NB4 (cell line): ENCODE results near the gene RNF187.

ENCODE experiments used
- DNase-seq: peaks from one replicate; pipeline ENCODE4 v3.0.0; 2010; ENCODE audit warnings: low read depth
- H3K4me3 ChIP-seq: one replicate; pipeline ENCODE4 v1.5.1; 2011; ENCODE audit warnings: mild to moderate bottlenecking, low read depth, low read length, moderate library complexity
- MYC ChIP-seq: IDR thresholded peaks from 2 replicates; pipeline ENCODE4 v1.6.1; 2011; ENCODE audit warnings: low read depth, low read length
- POLR2A ChIP-seq: IDR thresholded peaks from 2 replicates; pipeline ENCODE4 v1.6.1; 2011; ENCODE audit warnings: mild to moderate bottlenecking; ENCODE audit not compliant: insufficient read length; ENCODE audit errors: extremely low read depth
- TF ChIP-seq, protein P1 (sequence below): IDR thresholded peaks from one replicate; pipeline ENCODE4 v1.5.1; 2012; ENCODE audit warnings: low read depth, low read length
- TF ChIP-seq, protein P2 (sequence below): IDR thresholded peaks from 2 replicates; pipeline ENCODE4 v1.6.1; 2011; ENCODE audit warnings: low read depth, low read length

RNF187 gene

DNA sequence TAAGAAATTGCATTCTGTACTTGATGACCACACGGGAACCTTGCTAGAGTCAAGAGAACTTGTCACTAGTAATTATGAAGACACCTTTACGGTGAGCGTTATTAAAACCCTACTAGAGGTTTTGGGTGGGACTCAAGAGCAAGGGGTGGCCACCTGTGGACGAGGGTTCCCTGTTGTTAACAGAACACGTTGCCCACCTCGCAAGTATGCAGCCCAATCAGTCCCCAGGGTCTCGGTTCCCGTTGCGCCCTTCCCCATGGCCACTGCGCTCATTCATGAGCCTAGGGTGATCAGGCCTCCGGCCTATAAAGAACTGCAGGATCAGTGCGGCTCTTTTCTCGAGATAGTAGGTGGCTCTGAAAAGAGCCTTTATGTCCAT is 30.2 kb upstream of the RNF187 start:
- TF ChIP-seq, protein P1, sequence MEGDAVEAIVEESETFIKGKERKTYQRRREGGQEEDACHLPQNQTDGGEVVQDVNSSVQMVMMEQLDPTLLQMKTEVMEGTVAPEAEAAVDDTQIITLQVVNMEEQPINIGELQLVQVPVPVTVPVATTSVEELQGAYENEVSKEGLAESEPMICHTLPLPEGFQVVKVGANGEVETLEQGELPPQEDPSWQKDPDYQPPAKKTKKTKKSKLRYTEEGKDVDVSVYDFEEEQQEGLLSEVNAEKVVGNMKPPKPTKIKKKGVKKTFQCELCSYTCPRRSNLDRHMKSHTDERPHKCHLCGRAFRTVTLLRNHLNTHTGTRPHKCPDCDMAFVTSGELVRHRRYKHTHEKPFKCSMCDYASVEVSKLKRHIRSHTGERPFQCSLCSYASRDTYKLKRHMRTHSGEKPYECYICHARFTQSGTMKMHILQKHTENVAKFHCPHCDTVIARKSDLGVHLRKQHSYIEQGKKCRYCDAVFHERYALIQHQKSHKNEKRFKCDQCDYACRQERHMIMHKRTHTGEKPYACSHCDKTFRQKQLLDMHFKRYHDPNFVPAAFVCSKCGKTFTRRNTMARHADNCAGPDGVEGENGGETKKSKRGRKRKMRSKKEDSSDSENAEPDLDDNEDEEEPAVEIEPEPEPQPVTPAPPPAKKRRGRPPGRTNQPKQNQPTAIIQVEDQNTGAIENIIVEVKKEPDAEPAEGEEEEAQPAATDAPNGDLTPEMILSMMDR, result no peak
- TF ChIP-seq, protein P2, sequence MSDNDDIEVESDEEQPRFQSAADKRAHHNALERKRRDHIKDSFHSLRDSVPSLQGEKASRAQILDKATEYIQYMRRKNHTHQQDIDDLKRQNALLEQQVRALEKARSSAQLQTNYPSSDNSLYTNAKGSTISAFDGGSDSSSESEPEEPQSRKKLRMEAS, result no peak
- TF ChIP-seq MYC, result no peak
- TF ChIP-seq POLR2A, result no peak
- H3K4me3 ChIP-seq, result no peak overlapping the region
- DNase-seq, result no peak

DNA sequence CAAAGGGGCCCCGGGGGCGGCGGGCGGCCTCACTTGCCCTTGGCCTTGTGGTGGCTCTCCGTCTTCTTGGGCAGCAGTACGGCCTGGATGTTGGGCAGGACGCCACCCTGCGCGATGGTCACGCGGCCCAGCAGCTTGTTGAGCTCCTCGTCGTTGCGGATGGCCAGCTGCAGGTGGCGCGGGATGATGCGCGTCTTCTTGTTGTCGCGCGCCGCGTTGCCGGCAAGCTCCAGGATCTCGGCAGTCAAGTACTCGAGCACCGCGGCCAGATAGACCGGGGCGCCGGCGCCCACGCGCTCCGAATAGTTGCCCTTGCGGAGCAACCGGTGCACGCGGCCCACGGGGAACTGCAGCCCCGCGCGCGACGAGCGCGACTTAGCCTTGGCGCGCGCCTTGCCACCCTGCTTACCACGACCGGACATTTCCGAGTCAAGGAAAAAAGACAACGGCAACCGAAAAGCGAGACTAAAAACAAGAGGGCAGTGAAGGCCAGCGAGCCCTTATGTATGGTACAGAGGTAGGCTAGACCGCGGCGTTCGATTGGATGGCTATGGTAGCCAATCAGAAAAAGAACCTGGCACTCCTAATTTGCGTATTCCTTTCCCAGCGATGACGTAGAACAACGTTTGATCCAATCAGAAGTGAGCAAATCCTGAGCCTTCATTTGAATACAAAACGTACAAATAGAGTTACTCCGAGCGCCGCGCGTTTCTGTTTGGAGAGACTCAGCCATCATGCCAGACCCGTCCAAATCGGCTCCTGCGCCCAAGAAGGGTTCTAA is 29.6 kb upstream of the RNF187 start:
- TF ChIP-seq, protein P1, result no peak
- no peak for TF ChIP-seq MYC
- TF ChIP-seq, protein P2, result no peak
- TF ChIP-seq POLR2A, result no peak
- H3K4me3 ChIP-seq, result no peak overlapping the region
- no peak for DNase-seq

DNA sequence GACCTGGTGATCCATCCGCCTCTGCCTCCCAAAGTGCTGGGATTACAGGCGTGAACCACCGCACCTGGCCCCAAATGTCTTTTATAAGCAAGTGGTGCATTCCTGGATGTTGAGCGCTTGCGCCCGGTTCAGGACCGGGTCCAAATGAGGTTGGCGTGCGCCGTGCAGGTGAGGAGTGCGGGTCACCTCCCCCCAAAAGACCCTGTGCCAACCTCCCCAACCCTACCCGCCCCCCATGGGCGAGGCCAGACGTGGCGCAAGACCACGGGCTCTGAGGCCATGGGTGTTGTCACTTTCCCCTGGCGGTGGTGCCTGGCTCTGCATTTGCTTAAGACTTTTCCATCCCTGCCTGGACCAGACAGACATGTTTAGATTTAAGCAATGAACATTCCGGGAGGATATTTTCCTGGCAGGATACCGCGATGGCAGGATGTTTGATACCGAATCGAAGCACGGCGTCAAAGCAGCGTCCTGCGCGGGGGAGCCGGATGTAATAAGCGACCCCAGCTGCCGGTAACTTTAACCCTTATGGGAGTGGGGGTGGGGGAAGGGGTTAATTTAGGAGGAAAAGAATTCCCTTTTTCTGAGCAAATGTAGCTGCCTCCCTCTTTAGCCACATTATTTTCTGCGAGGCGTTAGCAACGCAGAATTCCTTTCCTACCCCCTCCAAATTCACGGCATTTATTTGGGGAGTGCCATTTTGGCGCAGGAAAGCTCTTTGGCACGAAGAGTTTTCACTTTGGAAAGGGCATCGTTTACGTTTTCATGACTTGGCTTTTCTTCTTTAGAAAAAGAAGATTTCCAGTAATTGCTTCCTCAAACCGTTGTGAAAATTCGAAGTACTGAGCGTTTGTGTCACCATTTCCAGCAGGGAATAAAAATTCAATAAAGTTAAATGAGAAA is 27.8 kb upstream of the RNF187 start:
- DNase-seq, result no peak
- TF ChIP-seq, protein P1, result peak; percentile 10
- TF ChIP-seq POLR2A, result no peak
- H3K4me3 ChIP-seq, result no peak overlapping the region

DNA sequence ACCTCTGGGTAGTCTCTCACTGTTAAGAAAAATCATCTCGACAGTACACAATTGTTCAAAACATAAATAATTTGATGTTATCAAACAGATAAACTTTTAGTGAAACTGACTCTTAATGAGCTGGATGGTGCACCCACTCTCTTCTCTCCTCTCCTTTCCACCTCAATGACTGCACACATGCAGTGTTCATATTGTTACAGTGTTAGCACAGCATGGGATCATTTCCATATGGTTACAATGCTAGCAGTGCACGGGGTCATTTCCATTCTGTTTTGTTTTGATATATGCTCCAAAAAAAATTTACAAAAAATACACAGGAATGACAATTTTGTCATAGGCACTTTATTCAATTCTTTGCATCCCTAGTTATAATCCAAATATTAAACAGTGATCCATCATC is 26.4 kb upstream of the RNF187 start:
- TF ChIP-seq MYC (no peak), POLR2A (no peak)
- TF ChIP-seq, protein P1, result no peak
- TF ChIP-seq, protein P2, result no peak
- no peak overlapping the region for H3K4me3 ChIP-seq
- no peak for DNase-seq

DNA sequence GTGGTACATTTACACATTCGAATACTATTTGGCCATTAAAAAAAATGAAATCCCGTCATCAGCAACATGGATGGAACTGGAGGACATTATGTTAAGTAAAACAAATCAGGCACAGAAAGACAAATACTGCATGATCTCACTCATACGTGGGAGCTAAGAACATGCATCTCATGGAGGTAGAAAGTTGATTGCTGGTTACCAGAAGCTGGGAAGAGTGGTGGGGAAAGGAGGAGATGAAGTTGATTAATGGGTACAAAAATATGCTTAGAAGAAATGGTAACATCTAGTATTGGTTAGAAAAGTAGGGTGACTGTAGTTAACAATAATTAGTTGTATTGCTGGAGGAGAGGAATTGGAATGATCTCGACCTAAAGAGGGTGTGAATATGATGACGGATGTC is 24.6 kb upstream of the RNF187 start:
- TF ChIP-seq POLR2A, result no peak
- TF ChIP-seq, protein P1, result no peak
- no peak for TF ChIP-seq MYC
- TF ChIP-seq, protein P2, result no peak
- no peak overlapping the region for H3K4me3 ChIP-seq
- DNase-seq, result no peak
